Fibroblast of mammary gland (primary cell): Measurements from ENCODE around the gene FYN.
"Not testable (repeated sequence)": the region's sequence is repeated elsewhere in the genome, so short reads cannot be mapped to it uniquely, and the experiment has no call there.

Source experiments
- DNase-seq: peaks from one replicate; pipeline ENCODE4 v3.0.0-alpha.2; 2010; ENCODE audit warnings: low read depth
- H3K4me3 ChIP-seq: 2 replicates; pipeline ENCODE4 v1.5.1; 2011; ENCODE audit warnings: low read depth, mild to moderate bottlenecking, low read length, moderate library complexity; ENCODE audit not compliant: control insufficient read depth
- CTCF ChIP-seq: conservative IDR thresholded peaks from 2 replicates; pipeline ENCODE4 v1.5.1; 2011; ENCODE audit warnings: low read depth, low read length, inconsistent platforms; ENCODE audit not compliant: control insufficient read depth, insufficient read depth

Gene FYN

GRCh38 chr6:111898452-111898851, 25.2 kb upstream of the FYN start:
- DNase-seq: no peak
- TF ChIP-seq CTCF: no peak
- H3K4me3 ChIP-seq: no peak overlapping the region

DNA sequence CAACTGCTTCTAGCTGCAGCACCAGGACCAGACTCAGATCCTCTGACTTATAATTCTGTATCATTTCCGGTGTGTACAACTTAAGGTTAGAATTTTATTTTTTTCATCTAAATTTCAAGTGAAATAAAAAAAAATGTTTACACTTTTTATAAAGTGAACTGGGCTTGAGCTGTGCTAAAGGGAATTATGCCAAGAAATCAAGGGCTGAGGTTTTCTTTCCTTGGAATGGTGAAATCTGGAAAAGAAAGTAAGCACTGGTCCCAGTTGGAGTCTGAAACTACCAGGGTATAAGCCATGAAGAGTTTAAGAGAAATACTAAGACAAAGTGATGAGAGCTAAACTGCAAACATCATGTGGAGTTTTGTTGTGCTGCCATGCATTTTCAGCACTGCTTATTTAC, 21.7 kb upstream of the FYN start:
- no peak for TF ChIP-seq CTCF
- H3K4me3 ChIP-seq: no peak overlapping the region
- no peak for DNase-seq

DNA sequence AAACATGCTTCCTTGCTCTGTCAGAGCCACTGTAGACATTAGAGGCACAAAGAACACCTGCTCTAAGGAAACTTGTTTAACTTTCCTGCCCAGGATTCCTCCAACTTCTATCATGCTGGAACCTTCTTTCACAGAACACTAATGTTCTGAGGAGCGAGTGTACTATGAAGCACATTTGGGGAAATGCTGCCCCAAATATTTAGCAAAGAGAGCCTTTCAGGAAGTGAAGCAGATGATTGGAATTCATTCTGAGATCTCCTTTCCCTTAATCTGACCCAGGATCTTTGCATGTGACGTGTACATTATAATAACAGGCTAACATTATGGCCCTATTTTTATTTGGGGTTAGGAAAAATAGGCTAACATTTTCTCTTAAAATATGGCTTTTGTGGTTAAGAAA, 21.0 kb upstream of the FYN start:
- H3K4me3 ChIP-seq: no peak overlapping the region
- no peak for DNase-seq
- no peak for TF ChIP-seq CTCF

GRCh38 chr6:111892431-111892830, 19.2 kb upstream of the FYN start:
- no peak for TF ChIP-seq CTCF
- no peak for DNase-seq

GRCh38 chr6:111890988-111891387, 17.7 kb upstream of the FYN start:
- no peak for DNase-seq
- TF ChIP-seq CTCF: no peak
- H3K4me3 ChIP-seq: no peak overlapping the region

More at GRCh38 chr6:111892431-111892830, 19.2 kb upstream of the FYN start:
- H3K4me3 ChIP-seq: no peak overlapping the region

- no peak for TF ChIP-seq CTCF
- H3K4me3 ChIP-seq: peak overlapping the region; percentile 19
- DNase-seq: no peak
These were observed 15.9 kb upstream of the FYN start for GRCh38 chr6:111888928-111889695.

- DNase-seq, H3K4me3 ChIP-seq: not testable (repeated sequence)
These were observed 13.5 kb upstream of the FYN start for GRCh38 chr6:111886793-111887192.
